AG20443 (cell line): ENCODE data around the gene CDH23.

Experiments
- DNase-seq: peaks from one replicate; pipeline ENCODE4 v3.0.0; 2012; ENCODE audit warnings: low spot score, mixed read lengths

Gene CDH23

DNA sequence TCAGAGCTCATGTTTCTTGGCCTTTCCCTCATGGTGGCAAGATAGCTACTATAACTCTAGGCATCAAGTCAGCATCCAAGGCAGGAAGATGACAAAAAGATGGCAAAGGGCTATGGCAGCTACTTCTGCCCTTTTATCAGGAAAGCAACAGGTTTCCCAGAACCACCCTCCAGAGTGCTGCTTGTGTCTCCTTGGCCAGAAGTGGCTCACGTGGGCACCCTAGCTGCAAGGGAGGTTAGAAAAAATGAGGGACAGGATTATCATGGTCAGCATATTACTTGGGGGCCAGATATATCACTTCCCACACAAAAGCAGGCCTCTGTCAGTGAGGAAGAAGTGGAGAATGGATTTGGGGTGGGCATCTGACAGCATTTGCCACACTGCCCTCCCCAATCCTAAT, 347.1 kb downstream of the CDH23 start:
- no peak for DNase-seq

DNA sequence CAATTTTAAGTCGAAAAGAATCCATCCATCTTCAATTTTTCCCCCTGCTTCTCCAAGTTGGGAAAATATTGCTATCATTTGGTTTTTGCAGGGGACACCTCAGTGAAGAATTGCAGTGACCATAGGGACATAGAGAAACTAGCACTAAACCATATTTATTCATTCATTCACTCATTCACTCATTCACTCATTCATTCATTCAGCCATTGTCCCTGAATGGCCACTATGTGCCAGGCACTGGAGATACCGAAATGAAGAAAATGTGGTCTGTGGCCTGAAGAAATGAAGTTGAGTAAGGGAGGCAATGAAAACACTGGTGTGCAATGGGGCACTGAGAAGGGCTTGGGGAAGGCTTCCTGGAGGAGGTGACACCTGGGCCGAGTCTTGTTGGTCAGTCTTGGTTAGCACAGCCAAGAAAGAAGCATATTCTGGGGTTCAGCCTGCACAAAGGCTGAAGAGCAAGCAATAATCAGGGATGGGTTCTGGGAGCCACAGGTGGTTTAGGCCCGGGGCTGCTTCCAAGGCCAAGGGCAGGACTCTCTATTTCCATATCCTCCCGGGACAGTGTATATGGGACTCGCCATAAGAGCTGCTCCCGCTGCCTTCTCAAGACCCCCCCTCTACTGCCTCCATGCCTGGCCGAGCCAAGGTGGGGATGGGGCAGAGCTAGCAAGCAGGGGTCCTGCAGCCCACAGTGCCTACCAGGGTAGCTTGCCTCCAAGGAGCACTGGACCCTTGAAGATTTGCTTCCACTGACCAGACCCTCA, 348.4 kb downstream of the CDH23 start:
- DNase-seq: no peak

GRCh38 chr10:71745664-71746250, 349.0 kb downstream of the CDH23 start:
- DNase-seq: no peak

GRCh38 chr10:71746344-71747037, 349.8 kb downstream of the CDH23 start:
- no peak for DNase-seq

DNA sequence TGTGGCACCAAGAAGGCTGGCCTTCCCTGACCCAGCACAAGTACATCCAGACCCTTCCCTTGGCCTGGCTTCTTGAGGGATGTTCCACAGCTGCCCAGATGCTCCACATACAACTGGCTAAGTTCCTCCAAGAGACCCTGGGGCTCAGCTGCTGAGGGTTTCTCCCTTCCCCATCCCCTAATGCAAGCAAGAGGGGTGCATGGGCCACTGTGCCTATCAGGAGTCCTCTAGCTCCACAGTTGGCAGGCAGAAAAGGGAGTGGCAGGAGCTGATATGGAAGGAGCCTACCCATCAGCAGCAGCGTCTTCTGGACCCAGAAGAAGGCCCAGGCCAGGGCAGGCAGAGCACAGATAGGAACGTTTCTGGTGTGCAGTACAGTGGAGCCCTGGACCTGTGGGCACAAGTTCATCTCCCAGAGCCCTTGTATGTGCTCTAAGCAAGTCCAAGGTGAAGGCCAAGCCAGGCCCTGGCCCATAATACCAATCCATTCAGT, 350.4 kb downstream of the CDH23 start:
- no peak for DNase-seq

- DNase-seq: no peak
Measured at GRCh38 chr10:71747551-71748523, 351.1 kb downstream of the CDH23 start.

DNA sequence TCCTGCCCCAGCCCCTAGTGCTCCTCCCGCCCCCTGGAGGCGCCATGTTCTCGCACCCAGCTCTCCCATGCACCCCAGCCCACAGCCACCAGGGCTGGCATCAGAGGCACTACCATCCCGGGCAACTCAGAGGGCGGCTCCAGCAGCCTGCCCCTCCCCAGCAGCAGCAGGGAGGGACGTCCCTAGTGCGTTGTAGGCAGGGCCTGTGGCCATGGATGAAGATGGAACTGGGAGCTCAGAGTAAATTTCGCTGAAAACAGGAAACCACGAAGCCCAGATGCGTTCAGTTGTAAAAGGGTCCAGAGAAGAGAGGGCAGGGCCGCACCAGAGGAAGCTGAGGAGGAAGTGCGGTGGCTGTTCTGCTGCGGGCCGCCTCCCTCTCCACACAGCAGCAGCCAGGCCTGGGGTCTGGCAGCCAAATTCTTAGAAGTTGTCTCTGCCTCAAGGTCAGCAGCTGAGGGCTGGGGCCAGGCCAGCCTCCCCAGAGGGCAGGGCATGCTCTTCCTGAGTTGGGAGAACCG, 352.0 kb downstream of the CDH23 start:
- DNase-seq: no peak

GRCh38 chr10:71749396-71749795, 352.7 kb downstream of the CDH23 start:
- DNase-seq: no peak

DNA sequence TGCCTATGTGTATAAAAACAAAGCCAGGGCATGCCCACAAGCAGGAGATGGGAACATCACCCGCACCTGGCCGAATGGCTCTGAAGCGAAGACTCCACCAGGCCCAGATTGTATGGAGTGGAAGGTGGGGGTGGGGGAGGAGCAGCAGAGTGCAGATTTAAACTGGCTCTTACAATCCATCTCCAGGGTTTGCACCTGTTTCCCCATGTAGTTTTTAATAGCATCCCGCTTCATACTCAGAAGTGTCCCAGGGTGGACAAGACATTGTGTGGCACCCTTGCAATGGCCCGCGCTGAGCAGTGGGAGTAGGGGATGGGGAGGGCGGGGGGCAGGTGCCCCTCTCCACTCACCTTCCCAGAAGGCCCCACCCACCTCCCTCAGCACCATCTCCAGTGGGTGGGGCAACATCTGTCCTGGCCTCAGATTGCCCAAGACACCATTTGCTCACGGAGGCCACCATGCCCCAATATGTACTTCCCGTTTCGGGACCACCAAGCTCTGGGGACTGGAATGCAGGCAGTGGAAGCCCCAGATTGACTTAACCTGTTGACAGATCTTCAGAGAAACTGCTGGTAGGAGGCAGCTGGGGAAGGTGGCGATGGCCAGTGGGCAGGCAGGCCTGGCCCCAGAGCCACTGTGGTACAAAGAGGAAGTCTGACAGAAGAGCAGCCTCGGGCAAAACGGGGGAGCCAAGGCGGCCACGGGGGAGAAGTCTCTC, 353.6 kb downstream of the CDH23 start:
- no peak for DNase-seq

- DNase-seq: no peak
Measured at GRCh38 chr10:71750986-71751385, 354.3 kb downstream of the CDH23 start.

- no peak for DNase-seq
Measured at GRCh38 chr10:71751515-71752224, 354.9 kb downstream of the CDH23 start.

DNA sequence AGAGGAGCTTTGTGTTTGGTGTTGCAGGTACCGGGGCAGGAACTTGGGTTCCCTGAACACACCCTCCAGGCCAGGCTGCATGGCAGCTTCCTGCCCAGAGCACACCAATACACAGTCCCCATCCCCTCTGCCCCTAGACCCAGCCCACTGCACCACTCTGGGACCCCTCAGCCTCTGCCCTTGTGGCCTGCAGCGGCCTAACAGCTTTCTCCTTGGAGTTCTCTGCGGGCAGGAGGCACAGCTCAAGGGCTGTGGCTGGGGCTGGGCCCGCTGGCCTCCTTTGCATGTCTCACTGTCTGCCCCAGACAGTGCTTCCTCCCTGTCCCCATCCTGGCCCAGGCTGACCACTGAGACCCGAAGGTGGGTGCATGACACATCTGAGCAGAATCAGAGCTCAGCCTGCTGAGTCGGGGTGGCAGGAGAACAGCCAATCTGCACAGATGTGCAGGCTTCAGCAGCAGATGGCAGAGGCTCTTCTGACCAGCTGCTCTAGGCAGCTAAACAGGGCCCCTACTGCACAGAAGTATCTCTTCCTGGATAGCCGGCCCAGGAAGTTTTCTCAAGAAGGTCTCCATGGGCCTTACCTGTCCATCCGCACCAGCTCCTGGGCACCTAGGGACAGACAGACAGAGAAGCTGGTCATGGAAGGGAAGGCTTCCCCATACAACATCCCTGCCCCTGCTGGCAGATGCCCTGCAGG, 355.8 kb downstream of the CDH23 start:
- DNase-seq: no peak

DNA sequence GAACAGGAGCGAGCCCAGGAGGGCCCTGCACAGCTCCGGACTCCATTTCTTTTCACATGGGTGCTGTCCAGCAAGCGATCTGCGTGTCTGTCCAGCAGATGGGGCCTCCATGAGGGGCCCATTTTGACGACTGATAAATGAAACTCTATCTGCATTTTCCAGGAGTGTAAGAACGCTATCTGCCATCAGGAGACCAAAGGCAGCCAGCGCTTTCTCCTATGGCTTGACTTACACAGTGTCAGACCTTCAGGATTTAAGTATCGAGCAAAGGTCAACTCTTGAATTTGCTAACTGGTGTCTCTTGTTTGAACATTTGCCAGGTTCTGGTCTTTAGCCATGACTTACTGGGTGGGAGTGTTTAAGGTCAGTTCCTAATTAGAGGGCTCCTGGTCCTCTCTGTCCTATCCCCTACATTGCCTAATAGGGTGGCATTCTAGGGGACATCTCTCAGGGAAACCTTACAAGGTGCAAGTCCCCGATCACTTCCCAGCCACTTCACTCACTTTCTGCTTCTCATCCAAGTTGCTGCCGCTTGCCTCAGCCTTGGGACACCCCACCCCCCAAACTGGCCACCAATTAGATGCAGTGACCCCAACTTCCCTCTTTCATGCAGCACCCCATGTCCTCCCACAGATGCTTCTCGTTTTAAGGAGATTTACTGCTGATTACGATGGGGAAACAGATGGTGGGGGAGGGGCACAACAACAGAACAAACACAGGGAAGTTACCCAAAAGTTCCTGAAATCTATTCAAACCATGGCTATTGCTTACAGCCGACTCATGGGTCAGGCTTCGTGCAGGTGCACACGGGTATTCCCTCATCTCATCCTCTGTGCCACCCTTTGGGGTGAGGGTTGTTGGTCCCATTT, 356.6 kb downstream of the CDH23 start:
- no peak for DNase-seq

DNA sequence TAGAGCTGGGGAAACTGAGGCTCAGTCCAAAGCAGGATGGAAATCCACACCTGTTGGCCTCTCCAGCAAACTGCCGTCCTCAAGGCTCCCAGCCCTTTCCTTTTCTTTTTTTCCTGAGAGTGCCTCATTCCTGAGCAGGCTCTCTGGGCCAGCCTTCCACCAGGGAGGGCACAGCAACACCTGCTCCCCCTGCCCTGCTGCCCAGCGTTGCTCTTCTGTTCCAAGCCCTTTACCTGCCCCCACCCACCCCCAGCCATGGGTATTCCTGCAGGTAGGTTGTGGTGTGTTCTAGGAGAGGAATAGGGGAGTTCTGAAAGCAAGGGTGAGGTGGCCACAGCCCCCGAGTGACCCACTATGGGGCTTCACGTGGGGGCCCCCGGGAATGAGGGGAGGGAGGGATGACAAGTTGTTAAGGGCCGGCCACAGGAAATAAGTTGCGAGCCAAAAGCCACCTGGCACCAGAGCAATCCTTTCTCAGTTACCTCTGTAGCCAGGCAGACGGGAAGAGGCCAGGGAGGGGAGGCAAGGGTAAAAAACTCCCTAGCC, 357.3 kb downstream of the CDH23 start:
- DNase-seq: no peak

DNA sequence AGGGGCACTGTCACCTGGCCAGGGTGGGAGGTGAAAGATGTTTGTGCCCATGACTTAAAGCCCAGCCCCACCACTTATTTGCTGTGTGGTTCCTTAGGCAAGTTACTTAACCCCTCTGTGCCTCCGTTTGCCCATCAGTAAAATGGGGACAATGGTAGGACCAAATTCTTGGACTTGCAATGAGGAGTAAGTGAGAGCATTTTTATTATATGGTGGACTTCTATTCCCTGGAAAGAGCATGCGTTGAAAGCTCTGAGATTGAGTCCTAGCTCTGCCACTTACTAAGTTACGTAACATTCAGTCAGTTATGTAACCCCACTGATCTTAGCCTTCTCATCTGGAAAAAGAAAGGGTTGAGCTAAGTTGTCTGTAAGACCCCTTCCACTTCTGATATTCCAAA, 357.8 kb downstream of the CDH23 start:
- no peak for DNase-seq

GRCh38 chr10:71755179-71755879, 358.6 kb downstream of the CDH23 start:
- no peak for DNase-seq

GRCh38 chr10:71756311-71757191, 359.8 kb downstream of the CDH23 start:
- DNase-seq: no peak
